Activated CD8-positive, alpha-beta memory T cell treated with anti-CD3 and anti-CD28 coated beads, Interleukin-2, amount 10 ng/mL, durations not matched to agents 7 days and 5 days (primary cell): ENCODE measurements around the gene RUNX1. TPM values are rescaled to one million over a fixed set of nuclear protein-coding genes. Genes with fewer than 3 reads are reported as not detected.
A peak's percentile ranks its signal among the peaks of the same experiment; 100 is the strongest.

Experiments
- ATAC-seq: fragments of 150-1000 bp; cut with Tn5 transposase; one replicate; pipeline ENCODE4 v1.10.0; 2021; ENCODE audit warnings: moderate library complexity
- CTCF ChIA-PET: fragments of 350-600 bp; sonication (Branson Sonifier 250); formaldehyde crosslinking; loops from one replicate; lab custom pipeline; 2021; ENCODE audit warnings: antibody characterized with exemption; lab: Charles Lee
- DNase-seq: peaks from one replicate; pipeline ENCODE4 v3.0.0-alpha.2; 2020
- H3K27ac Mint-ChIP-seq: one replicate; pipeline ENCODE4 v1.8.0; 2021; ENCODE audit warnings: mild to moderate bottlenecking, mixed read lengths
- H3K27me3 Mint-ChIP-seq: one replicate; pipeline ENCODE4 v1.8.0; 2021; ENCODE audit warnings: mixed read lengths
- H3K36me3 Mint-ChIP-seq: one replicate; pipeline ENCODE4 v1.8.0; 2021; ENCODE audit warnings: mild to moderate bottlenecking, mixed read lengths
- H3K4me1 Mint-ChIP-seq: one replicate; pipeline ENCODE4 v1.8.0; 2021; ENCODE audit warnings: mixed read lengths
- H3K4me3 Mint-ChIP-seq: one replicate; pipeline ENCODE4 v1.8.0; 2021; ENCODE audit warnings: mild to moderate bottlenecking, moderate library complexity, mixed read lengths
- H3K9me3 Mint-ChIP-seq: one replicate; pipeline ENCODE4 v1.8.0; 2022; ENCODE audit warnings: low read depth, mixed read lengths
- total RNA-seq, 2 experiments: library from RNA; stranded (reverse); gene quantifications; one replicate each; pipeline ENCODE4 v1.2.3, GENCODE V29; 2021

Gene RUNX1
- total RNA-seq, 2 experiments from 2014 or later = 23.3 to 35.3 TPM

GRCh38 chr21:34869545-34869944 is 179.6 kb downstream of the RUNX1 start:
- Mint-ChIP-seq H3K4me3 (no peak overlapping the region), H3K27ac (no peak overlapping the region), H3K36me3 (peaks cover 37% of the 10 kb centered on the region), H3K27me3 (no peaks in the 10 kb centered on the region), H3K9me3 (no peaks in the 10 kb centered on the region), H3K4me1 (peaks cover 42% of the 10 kb centered on the region)
- DNase-seq (no peak), ATAC-seq (no peak)
- CTCF ChIA-PET = interaction anchor here (1.6 kb wide), 1 partner anchor 18 kb away, joined by 3 read pairs; no protein-coding TSS in a partner anchor

GRCh38 chr21:34867785-34868184 is 181.3 kb downstream of the RUNX1 start:
- no peak for ATAC-seq
- H3K4me3 Mint-ChIP-seq = no peak overlapping the region
- CTCF ChIA-PET = interaction anchor here (0.9 to 1.3 kb wide), 3 partner anchors 12 to 23 kb away, joined by 3 to 4 read pairs (median 3); no protein-coding TSS in a partner anchor

GRCh38 chr21:34865400-34866241 is 183.5 kb downstream of the RUNX1 start:
- CTCF ChIA-PET = no interaction called here
- Mint-ChIP-seq H3K36me3 (peaks cover 44% of the 10 kb centered on the region), H3K4me3 (peak overlapping the region; percentile 23), H3K9me3 (no peaks in the 10 kb centered on the region), H3K4me1 (peaks cover 42% of the 10 kb centered on the region), H3K27ac (peak overlapping the region; percentile 69), H3K27me3 (no peaks in the 10 kb centered on the region)
- ATAC-seq = peak; percentile 83
- peak; percentile 70 for DNase-seq

More at GRCh38 chr21:34867785-34868184, 181.3 kb downstream of the RUNX1 start:
- peaks cover 42% of the 10 kb centered on the region for H3K4me1 Mint-ChIP-seq
- peaks cover 36% of the 10 kb centered on the region for H3K36me3 Mint-ChIP-seq
- no peak overlapping the region for H3K27ac Mint-ChIP-seq
- no peaks in the 10 kb centered on the region for H3K9me3 Mint-ChIP-seq
- H3K27me3 Mint-ChIP-seq = no peaks in the 10 kb centered on the region
- DNase-seq = no peak

- peaks cover 46% of the 10 kb centered on the region for H3K36me3 Mint-ChIP-seq
- H3K9me3 Mint-ChIP-seq = no peaks in the 10 kb centered on the region
- no peaks in the 10 kb centered on the region for H3K27me3 Mint-ChIP-seq
- H3K4me1 Mint-ChIP-seq = peaks cover 42% of the 10 kb centered on the region
- no peak overlapping the region for H3K27ac Mint-ChIP-seq
- H3K4me3 Mint-ChIP-seq = no peak overlapping the region
- ATAC-seq = no peak
- DNase-seq = no peak
- CTCF ChIA-PET = no interaction called here
These were observed 184.5 kb downstream of the RUNX1 start for GRCh38 chr21:34864370-34865149.

- Mint-ChIP-seq H3K27ac (no peak overlapping the region), H3K27me3 (no peaks in the 10 kb centered on the region), H3K4me3 (no peak overlapping the region), H3K36me3 (peaks cover 46% of the 10 kb centered on the region), H3K4me1 (peaks cover 34% of the 10 kb centered on the region), H3K9me3 (no peaks in the 10 kb centered on the region)
- CTCF ChIA-PET = no interaction called here
- DNase-seq (no peak), ATAC-seq (no peak)
These were observed 186.2 kb downstream of the RUNX1 start for GRCh38 chr21:34862951-34863350.

GRCh38 chr21:34861258-34861657 is 187.8 kb downstream of the RUNX1 start:
- Mint-ChIP-seq H3K27me3 (no peaks in the 10 kb centered on the region), H3K9me3 (no peaks in the 10 kb centered on the region), H3K4me1 (peaks cover 19% of the 10 kb centered on the region), H3K4me3 (no peak overlapping the region), H3K36me3 (peaks cover 43% of the 10 kb centered on the region), H3K27ac (no peak overlapping the region)
- CTCF ChIA-PET = no interaction called here
- no peak for ATAC-seq
- no peak for DNase-seq

GRCh38 chr21:34859976-34860653 is 189.0 kb downstream of the RUNX1 start:
- ATAC-seq = no peak
- CTCF ChIA-PET = no interaction called here
- H3K4me3 Mint-ChIP-seq = no peak overlapping the region
- peaks cover 8% of the 10 kb centered on the region for H3K4me1 Mint-ChIP-seq
- no peak overlapping the region for H3K27ac Mint-ChIP-seq
- no peaks in the 10 kb centered on the region for H3K9me3 Mint-ChIP-seq
- H3K36me3 Mint-ChIP-seq = peaks cover 43% of the 10 kb centered on the region
- H3K27me3 Mint-ChIP-seq = no peaks in the 10 kb centered on the region
- DNase-seq = no peak

- DNase-seq = no peak
- no peaks in the 10 kb centered on the region for H3K9me3 Mint-ChIP-seq
- no peak overlapping the region for H3K4me3 Mint-ChIP-seq
- peaks cover 44% of the 10 kb centered on the region for H3K36me3 Mint-ChIP-seq
- H3K27ac Mint-ChIP-seq = no peak overlapping the region
- no peaks in the 10 kb centered on the region for H3K27me3 Mint-ChIP-seq
- CTCF ChIA-PET = no interaction called here
- no peak for ATAC-seq
- H3K4me1 Mint-ChIP-seq = no peaks in the 10 kb centered on the region
These were observed 190.5 kb downstream of the RUNX1 start for GRCh38 chr21:34858559-34858958.

- CTCF ChIA-PET = no interaction called here
- ATAC-seq (no peak), DNase-seq (no peak)
- Mint-ChIP-seq H3K9me3 (no peaks in the 10 kb centered on the region), H3K4me1 (peaks cover 4% of the 10 kb centered on the region), H3K27ac (no peak overlapping the region), H3K4me3 (no peak overlapping the region), H3K36me3 (peaks cover 48% of the 10 kb centered on the region), H3K27me3 (no peaks in the 10 kb centered on the region)
These were observed 191.2 kb downstream of the RUNX1 start for GRCh38 chr21:34857874-34858273.

GRCh38 chr21:34857122-34857713 is 191.9 kb downstream of the RUNX1 start:
- ATAC-seq = no peak
- no peaks in the 10 kb centered on the region for H3K9me3 Mint-ChIP-seq
- no peak for DNase-seq
- peaks cover 10% of the 10 kb centered on the region for H3K4me1 Mint-ChIP-seq
- H3K4me3 Mint-ChIP-seq = no peak overlapping the region
- no peaks in the 10 kb centered on the region for H3K27me3 Mint-ChIP-seq
- H3K27ac Mint-ChIP-seq = no peak overlapping the region
- H3K36me3 Mint-ChIP-seq = peaks cover 49% of the 10 kb centered on the region
- CTCF ChIA-PET = no interaction called here

GRCh38 chr21:34852448-34852847 is 196.7 kb downstream of the RUNX1 start:
- H3K27ac Mint-ChIP-seq = no peak overlapping the region
- CTCF ChIA-PET = no interaction called here
- peaks cover 41% of the 10 kb centered on the region for H3K36me3 Mint-ChIP-seq
- no peak for DNase-seq
- H3K9me3 Mint-ChIP-seq = no peaks in the 10 kb centered on the region
- no peak overlapping the region for H3K4me3 Mint-ChIP-seq
- no peak for ATAC-seq
- H3K4me1 Mint-ChIP-seq = peaks cover 18% of the 10 kb centered on the region
- no peaks in the 10 kb centered on the region for H3K27me3 Mint-ChIP-seq

- ATAC-seq (no peak), DNase-seq (no peak)
- CTCF ChIA-PET = no interaction called here
- Mint-ChIP-seq H3K27me3 (no peaks in the 10 kb centered on the region), H3K4me3 (no peak overlapping the region), H3K9me3 (no peaks in the 10 kb centered on the region), H3K4me1 (peaks cover 37% of the 10 kb centered on the region), H3K27ac (no peak overlapping the region), H3K36me3 (peaks cover 38% of the 10 kb centered on the region)
These were observed 198.9 kb downstream of the RUNX1 start for GRCh38 chr21:34850166-34850690.
